HepG2 (cell line): ENCODE results near the gene PSORS1C1.

Experiments
- GTF2F1 ChIP-seq: fragments of 150-350 bp; IDR thresholded peaks from 2 replicates; pipeline ENCODE4 v1.6.1; 2014; ENCODE audit warnings: low read length
- IKZF5 ChIP-seq: IDR thresholded peaks from 2 replicates; pipeline ENCODE4 v1.6.1; 2018; ENCODE audit warnings: missing genetic modification reagents, mild to moderate bottlenecking, missing compliant biosample characterization
- NR2C2 ChIP-seq: sonication (generic); formaldehyde crosslinking; IDR thresholded peaks from 2 replicates; pipeline ENCODE4 v1.4.0; 2020; ENCODE audit warnings: missing genetic modification reagents, mild to moderate bottlenecking, moderate library complexity, borderline replicate concordance
- POLR2A ChIP-seq, 2 experiments: IDR thresholded peaks; 2 replicates each; pipeline ENCODE4 v1.6.1; 2011; ENCODE audit warnings: low read depth in 2 of 2, low read length in 2 of 2, mild to moderate bottlenecking in 1 of 2, moderate library complexity in 1 of 2; ENCODE audit not compliant: insufficient read depth in 1 of 2
- RFXAP ChIP-seq: sonication (generic); formaldehyde crosslinking; IDR thresholded peaks from 2 replicates; pipeline ENCODE4 v1.4.0; 2020; ENCODE audit warnings: missing genetic modification reagents, borderline replicate concordance
- SP2 ChIP-seq: sonication (generic); formaldehyde crosslinking; IDR thresholded peaks from 2 replicates; pipeline ENCODE4 v1.5.1; 2020; ENCODE audit warnings: mild to moderate bottlenecking, missing genetic modification reagents
- ZNF576 ChIP-seq: sonication (generic); formaldehyde crosslinking; IDR thresholded peaks from 2 replicates; pipeline ENCODE4 v1.4.0; 2020; ENCODE audit warnings: mild to moderate bottlenecking, missing genetic modification reagents

DNA sequence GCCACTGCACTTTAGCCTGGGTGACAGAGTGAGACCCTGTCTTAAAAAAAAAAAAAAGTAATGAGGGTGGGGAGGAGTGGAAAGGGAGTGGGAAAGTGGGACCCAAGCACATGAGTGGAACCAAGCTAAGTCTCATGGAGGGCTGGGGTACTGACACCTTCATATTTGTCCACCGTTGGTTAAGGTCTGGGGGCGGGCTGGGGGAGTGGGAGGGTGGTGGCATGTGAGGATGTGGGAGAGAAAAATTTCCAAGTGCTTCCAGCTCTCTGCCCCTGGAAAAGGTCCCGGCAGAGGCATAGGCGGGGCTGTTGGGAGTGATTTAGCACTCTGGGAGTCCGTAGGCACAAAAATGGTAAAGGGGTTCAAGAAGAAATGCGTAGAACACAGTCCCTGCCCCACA lies 18.2 kb downstream of the PSORS1C1 start:
- TF ChIP-seq NR2C2 (CRISPR knock-in tag), result no peak
- TF ChIP-seq IKZF5, result no peak
- TF ChIP-seq POLR2A (IDR thresholded peaks at IDR 0.05; ENCODE audit: insufficient read depth in 1 of 2, low read depth in 2 of 2, low read length in 2 of 2), result no peak
- TF ChIP-seq GTF2F1, result no peak
- no peak for TF ChIP-seq ZNF576
- no peak for TF ChIP-seq SP2
- TF ChIP-seq RFXAP (CRISPR knock-in tag), result no peak
